Measurements from ENCODE around the gene MFNG. TPM values are rescaled to one million over a fixed set of nuclear protein-coding genes. Genes with fewer than 3 reads are reported as not detected.

The MFNG gene
- total RNA-seq, 2 experiments from 2014 or later = 101 to 106 TPM

- DNase-seq = no peak
- ChIA-PET POLR2A (no interaction called here), CTCF (interaction anchor here (1.4 to 2.3 kb wide), 2 partner anchors 133 to 189 kb away, joined by 4 to 8 read pairs; no protein-coding TSS in a partner anchor)
- Mint-ChIP-seq H3K9me3 (no peaks in the 10 kb centered on the region), H3K36me3 (no peaks in the 10 kb centered on the region), H3K4me1 (ENCODE audit: low read depth) (peaks cover 5% of the 10 kb centered on the region), H3K4me3 (no peak overlapping the region), H3K27ac (no peak overlapping the region), H3K27me3 (no peaks in the 10 kb centered on the region)
- intact Hi-C loops (cut with micrococcal nuclease) = no loop called here
Observed at GRCh38 chr22:37449331-37450001, 36.7 kb downstream of the MFNG start.

DNA sequence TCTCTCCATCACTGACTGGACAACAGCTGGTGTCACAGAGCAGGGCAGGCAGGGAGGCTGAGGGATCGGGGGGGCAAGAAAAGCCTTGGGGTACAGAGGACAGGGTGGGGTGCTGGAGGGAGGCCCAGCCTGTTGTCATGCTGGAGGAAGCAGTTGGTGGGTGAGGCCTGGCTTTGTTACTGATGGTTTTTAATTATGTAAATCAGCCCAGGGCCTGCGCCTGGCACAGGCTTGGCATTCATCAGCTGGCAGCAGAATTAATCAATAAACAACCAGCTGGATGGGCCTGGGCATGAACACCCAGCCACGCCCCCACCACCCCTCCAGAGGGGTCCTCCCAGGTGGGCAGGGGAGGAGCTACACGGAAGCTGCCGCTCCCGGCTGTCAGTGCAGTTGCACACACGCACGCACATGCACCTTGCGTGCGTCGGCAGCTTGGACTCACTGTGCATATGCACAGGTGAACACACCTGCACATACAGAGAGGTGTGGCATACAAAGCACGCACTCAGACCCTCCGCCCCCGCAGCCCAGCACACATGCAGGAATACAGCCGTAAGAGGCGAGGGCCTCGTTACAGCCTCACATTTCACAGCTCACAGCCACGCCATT is 37.6 kb downstream of the MFNG start:
- no peak overlapping the region for H3K4me3 Mint-ChIP-seq
- H3K27me3 Mint-ChIP-seq = no peaks in the 10 kb centered on the region
- ChIA-PET CTCF (interaction anchor here (1.1 to 1.4 kb wide), 4 partner anchors 10 to 188 kb away, joined by 3 to 5 read pairs (median 4); no protein-coding TSS in a partner anchor), POLR2A (no interaction called here)
- intact Hi-C loops (cut with micrococcal nuclease) = no loop called here
- H3K4me1 Mint-ChIP-seq (ENCODE audit: low read depth) = peaks cover 11% of the 10 kb centered on the region
- no peak overlapping the region for H3K27ac Mint-ChIP-seq
- H3K9me3 Mint-ChIP-seq = no peaks in the 10 kb centered on the region
- no peak for DNase-seq
- no peaks in the 10 kb centered on the region for H3K36me3 Mint-ChIP-seq

DNA sequence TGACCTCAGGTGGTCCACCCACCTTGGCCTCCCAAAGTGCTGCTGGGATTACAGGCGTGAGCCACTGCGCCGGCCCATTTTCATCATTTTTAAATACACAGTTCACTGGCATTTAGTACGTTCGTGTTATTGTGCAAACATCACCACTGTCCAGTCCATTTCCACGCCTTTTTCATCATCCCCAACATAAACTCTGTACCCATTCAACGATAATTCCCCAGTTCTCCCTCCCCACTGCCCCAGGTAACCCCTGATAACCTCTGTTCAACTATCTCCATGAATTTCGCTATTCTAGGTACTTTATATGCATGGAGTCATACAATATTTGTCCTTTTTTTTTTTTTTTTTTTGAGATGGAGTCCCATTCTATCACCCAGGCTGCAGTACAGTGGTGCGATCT is 40.7 kb downstream of the MFNG start:
- Mint-ChIP-seq H3K27ac (no peak overlapping the region), H3K36me3 (peaks cover 4% of the 10 kb centered on the region), H3K4me1 (ENCODE audit: low read depth) (peaks cover 20% of the 10 kb centered on the region), H3K4me3 (no peak overlapping the region), H3K9me3 (peaks cover 4% of the 10 kb centered on the region), H3K27me3 (peaks cover 2% of the 10 kb centered on the region)
- ChIA-PET CTCF (interaction anchor here (0.7 kb wide), 1 partner anchor 147 kb away, joined by 3 read pairs; no protein-coding TSS in a partner anchor), POLR2A (no interaction called here)
- intact Hi-C loops (cut with micrococcal nuclease) = no loop called here
- no peak for DNase-seq

GRCh38 chr22:37443977-37444376 is 42.2 kb downstream of the MFNG start:
- intact Hi-C loops (cut with micrococcal nuclease) = loop anchor here (1.0 kb wide), 1 partner anchor 12 kb away; no protein-coding TSS in a partner anchor
- Mint-ChIP-seq H3K9me3 (peaks cover 4% of the 10 kb centered on the region), H3K27me3 (peaks cover 2% of the 10 kb centered on the region), H3K36me3 (peaks cover 4% of the 10 kb centered on the region), H3K4me3 (no peak overlapping the region), H3K4me1 (ENCODE audit: low read depth) (peaks cover 16% of the 10 kb centered on the region), H3K27ac (peak overlapping the region; percentile 34)
- DNase-seq = no peak
- ChIA-PET CTCF (interaction anchor here (0.7 to 1.6 kb wide), 4 partner anchors 14 to 185 kb away, joined by 3 to 11 read pairs (median 4); no protein-coding TSS in a partner anchor), POLR2A (no interaction called here)

DNA sequence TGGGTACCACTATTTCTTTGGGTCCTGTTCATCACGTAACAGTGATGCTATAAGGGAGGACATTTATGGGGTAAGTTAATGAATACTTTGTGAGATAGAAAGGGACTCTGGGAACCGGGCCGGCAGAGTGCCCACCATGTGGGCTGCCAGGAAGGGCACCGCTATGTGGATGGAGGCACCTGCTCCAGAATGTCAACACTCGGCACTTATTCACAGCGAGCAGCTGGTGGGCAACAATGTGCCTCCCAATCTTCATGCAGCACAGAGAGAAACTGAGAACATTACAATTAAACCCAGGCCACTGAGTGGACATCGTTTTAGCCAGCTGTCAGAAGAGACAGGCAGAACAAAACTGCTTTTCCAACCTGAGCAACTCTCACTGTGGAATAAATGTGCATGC is 43.1 kb downstream of the MFNG start:
- peaks cover 2% of the 10 kb centered on the region for H3K27me3 Mint-ChIP-seq
- no peak overlapping the region for H3K27ac Mint-ChIP-seq
- H3K36me3 Mint-ChIP-seq = peaks cover 4% of the 10 kb centered on the region
- H3K9me3 Mint-ChIP-seq = peaks cover 4% of the 10 kb centered on the region
- peaks cover 16% of the 10 kb centered on the region for H3K4me1 Mint-ChIP-seq (ENCODE audit: low read depth)
- no peak for DNase-seq
- H3K4me3 Mint-ChIP-seq = no peak overlapping the region
- ChIA-PET CTCF (interaction anchor here (1.6 to 1.7 kb wide), 2 partner anchors 14 to 125 kb away, joined by 4 to 5 read pairs; no protein-coding TSS in a partner anchor), POLR2A (no interaction called here)
- intact Hi-C loops (cut with micrococcal nuclease) = no loop called here

- Mint-ChIP-seq H3K27ac (no peak overlapping the region), H3K9me3 (peaks cover 4% of the 10 kb centered on the region)
- POLR2A ChIA-PET = no interaction called here
Observed at GRCh38 chr22:37442537-37442936, 43.6 kb downstream of the MFNG start.

DNA sequence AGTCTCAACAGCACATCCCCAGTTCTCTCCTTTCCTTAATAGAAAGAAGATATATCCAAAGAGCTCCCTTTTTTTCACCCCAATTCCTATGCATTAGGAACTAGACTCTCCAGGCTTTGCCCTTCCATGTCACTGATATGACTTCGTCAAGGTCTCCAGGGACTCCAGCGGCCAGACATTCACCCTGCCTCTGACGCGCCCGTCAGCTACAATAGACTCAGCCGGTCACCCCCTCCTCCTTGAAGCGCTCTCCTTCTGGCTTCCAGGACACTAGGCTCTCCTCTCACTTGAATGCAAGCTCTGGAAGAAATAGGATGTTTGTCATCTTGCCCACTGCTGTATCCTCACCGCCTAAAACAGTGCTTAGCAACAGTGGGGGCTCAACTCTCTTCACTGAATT is 44.0 kb downstream of the MFNG start:
- Mint-ChIP-seq H3K4me1 (ENCODE audit: low read depth) (peaks cover 16% of the 10 kb centered on the region), H3K36me3 (peaks cover 4% of the 10 kb centered on the region), H3K9me3 (peaks cover 4% of the 10 kb centered on the region), H3K27ac (no peak overlapping the region), H3K27me3 (peaks cover 2% of the 10 kb centered on the region), H3K4me3 (no peak overlapping the region)
- ChIA-PET POLR2A (no interaction called here), CTCF (interaction anchor here (0.6 to 1.7 kb wide), 4 partner anchors 14 to 125 kb away, joined by 3 to 4 read pairs (median 4); no protein-coding TSS in a partner anchor)
- DNase-seq = no peak
- intact Hi-C loops (cut with micrococcal nuclease) = no loop called here

More at GRCh38 chr22:37442537-37442936, 43.6 kb downstream of the MFNG start:
- peak; percentile 25 for DNase-seq
- peaks cover 4% of the 10 kb centered on the region for H3K36me3 Mint-ChIP-seq
- H3K4me1 Mint-ChIP-seq (ENCODE audit: low read depth) = peaks cover 16% of the 10 kb centered on the region
- H3K27me3 Mint-ChIP-seq = peaks cover 2% of the 10 kb centered on the region
- no peak overlapping the region for H3K4me3 Mint-ChIP-seq
- CTCF ChIA-PET = interaction anchor here (0.6 to 1.7 kb wide), 3 partner anchors 14 to 125 kb away, joined by 3 to 4 read pairs (median 4); no protein-coding TSS in a partner anchor
- intact Hi-C loops (cut with micrococcal nuclease) = no loop called here

- Mint-ChIP-seq H3K27ac (no peak overlapping the region), H3K4me3 (no peak overlapping the region), H3K9me3 (peaks cover 4% of the 10 kb centered on the region), H3K27me3 (peaks cover 2% of the 10 kb centered on the region), H3K4me1 (ENCODE audit: low read depth) (peaks cover 16% of the 10 kb centered on the region), H3K36me3 (peaks cover 4% of the 10 kb centered on the region)
- intact Hi-C loops (cut with micrococcal nuclease) = no loop called here
- POLR2A ChIA-PET = no interaction called here
- no peak for DNase-seq
- CTCF ChIA-PET = interaction anchor here (0.8 to 1.6 kb wide), 2 partner anchors 31 to 125 kb away, joined by 3 to 4 read pairs; no protein-coding TSS in a partner anchor
Observed at GRCh38 chr22:37440875-37441274, 45.3 kb downstream of the MFNG start.

GRCh38 chr22:37439347-37439746 is 46.8 kb downstream of the MFNG start:
- Mint-ChIP-seq H3K27ac (no peak overlapping the region), H3K4me1 (ENCODE audit: low read depth) (peaks cover 15% of the 10 kb centered on the region), H3K4me3 (no peak overlapping the region), H3K36me3 (peaks cover 4% of the 10 kb centered on the region), H3K27me3 (peaks cover 3% of the 10 kb centered on the region), H3K9me3 (peaks cover 4% of the 10 kb centered on the region)
- ChIA-PET CTCF (interaction anchor here (1.5 kb wide), 1 partner anchor 9 kb away, joined by 6 read pairs; no protein-coding TSS in a partner anchor), POLR2A (no interaction called here)
- intact Hi-C loops (cut with micrococcal nuclease) = no loop called here
- DNase-seq = no peak

- H3K27ac Mint-ChIP-seq = no peak overlapping the region
- no peak for DNase-seq
Observed at GRCh38 chr22:37435970-37436603, 50.1 kb downstream of the MFNG start.

DNA sequence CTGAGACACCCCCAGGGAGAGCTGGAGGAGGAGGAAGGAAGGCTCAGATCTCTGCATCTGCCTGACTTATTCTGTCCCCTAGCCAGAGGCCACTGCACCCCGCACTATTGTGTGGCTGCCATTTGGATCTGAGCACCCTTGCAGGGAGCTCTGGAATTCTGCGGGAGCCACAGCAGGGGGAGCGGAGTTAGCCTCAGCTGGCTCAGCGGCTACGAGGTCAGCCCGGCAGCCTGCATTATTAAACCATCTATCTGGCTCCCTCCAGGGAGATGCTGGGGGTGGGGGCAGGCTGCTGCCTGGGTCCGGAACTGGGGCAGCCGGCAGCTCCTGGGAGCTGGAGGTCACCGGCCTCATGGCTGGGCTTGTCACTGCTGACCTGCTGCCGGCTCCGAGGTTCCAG is 52.4 kb downstream of the MFNG start:
- CTCF ChIA-PET = interaction anchor here (0.8 to 7.3 kb wide), 2 partner anchors 8 to 117 kb away, joined by 3 to 68 read pairs; no protein-coding TSS in a partner anchor
- POLR2A ChIA-PET = no interaction called here
- peaks cover 25% of the 10 kb centered on the region for H3K27me3 Mint-ChIP-seq

More at GRCh38 chr22:37435970-37436603, 50.1 kb downstream of the MFNG start:
- peaks cover 20% of the 10 kb centered on the region for H3K4me1 Mint-ChIP-seq (ENCODE audit: low read depth)
- ChIA-PET POLR2A (no interaction called here), CTCF (no interaction called here)
- H3K27me3 Mint-ChIP-seq = peaks cover 8% of the 10 kb centered on the region
- H3K9me3 Mint-ChIP-seq = peaks cover 4% of the 10 kb centered on the region
- H3K4me3 Mint-ChIP-seq = no peak overlapping the region
- peaks cover 4% of the 10 kb centered on the region for H3K36me3 Mint-ChIP-seq
- intact Hi-C loops (cut with micrococcal nuclease) = no loop called here

GRCh38 chr22:37432708-37433054 is 53.5 kb downstream of the MFNG start:
- peaks cover 4% of the 10 kb centered on the region for H3K9me3 Mint-ChIP-seq
- ChIA-PET CTCF (interaction anchor here (1.1 to 7.3 kb wide), 5 partner anchors 25 to 163 kb away, joined by 3 to 68 read pairs (median 5); no protein-coding TSS in a partner anchor), POLR2A (no interaction called here)
- H3K27me3 Mint-ChIP-seq = peaks cover 35% of the 10 kb centered on the region
- no peak for DNase-seq
- intact Hi-C loops (cut with micrococcal nuclease) = loop anchor here (1.0 kb wide), 1 partner anchor 12 kb away; no protein-coding TSS in a partner anchor
- H3K36me3 Mint-ChIP-seq = peaks cover 4% of the 10 kb centered on the region
- H3K4me1 Mint-ChIP-seq (ENCODE audit: low read depth) = peaks cover 27% of the 10 kb centered on the region
- peak overlapping the region; percentile 60 for H3K27ac Mint-ChIP-seq
- H3K4me3 Mint-ChIP-seq = no peak overlapping the region

More for the DNA sequence above, 52.4 kb downstream of the MFNG start:
- peaks cover 4% of the 10 kb centered on the region for H3K9me3 Mint-ChIP-seq
- peaks cover 24% of the 10 kb centered on the region for H3K4me1 Mint-ChIP-seq (ENCODE audit: low read depth)
- intact Hi-C loops (cut with micrococcal nuclease) = no loop called here
- no peak overlapping the region for H3K4me3 Mint-ChIP-seq
- H3K27ac Mint-ChIP-seq = no peak overlapping the region
- no peak for DNase-seq
- H3K36me3 Mint-ChIP-seq = peaks cover 4% of the 10 kb centered on the region
